ENCODE data around the gene CACNG6. TPM values are rescaled to one million over a fixed set of nuclear protein-coding genes. Genes with fewer than 3 reads are reported as not detected.

The CACNG6 gene
- total RNA-seq, 1 experiment from 2014 or later, result not detected

DNA sequence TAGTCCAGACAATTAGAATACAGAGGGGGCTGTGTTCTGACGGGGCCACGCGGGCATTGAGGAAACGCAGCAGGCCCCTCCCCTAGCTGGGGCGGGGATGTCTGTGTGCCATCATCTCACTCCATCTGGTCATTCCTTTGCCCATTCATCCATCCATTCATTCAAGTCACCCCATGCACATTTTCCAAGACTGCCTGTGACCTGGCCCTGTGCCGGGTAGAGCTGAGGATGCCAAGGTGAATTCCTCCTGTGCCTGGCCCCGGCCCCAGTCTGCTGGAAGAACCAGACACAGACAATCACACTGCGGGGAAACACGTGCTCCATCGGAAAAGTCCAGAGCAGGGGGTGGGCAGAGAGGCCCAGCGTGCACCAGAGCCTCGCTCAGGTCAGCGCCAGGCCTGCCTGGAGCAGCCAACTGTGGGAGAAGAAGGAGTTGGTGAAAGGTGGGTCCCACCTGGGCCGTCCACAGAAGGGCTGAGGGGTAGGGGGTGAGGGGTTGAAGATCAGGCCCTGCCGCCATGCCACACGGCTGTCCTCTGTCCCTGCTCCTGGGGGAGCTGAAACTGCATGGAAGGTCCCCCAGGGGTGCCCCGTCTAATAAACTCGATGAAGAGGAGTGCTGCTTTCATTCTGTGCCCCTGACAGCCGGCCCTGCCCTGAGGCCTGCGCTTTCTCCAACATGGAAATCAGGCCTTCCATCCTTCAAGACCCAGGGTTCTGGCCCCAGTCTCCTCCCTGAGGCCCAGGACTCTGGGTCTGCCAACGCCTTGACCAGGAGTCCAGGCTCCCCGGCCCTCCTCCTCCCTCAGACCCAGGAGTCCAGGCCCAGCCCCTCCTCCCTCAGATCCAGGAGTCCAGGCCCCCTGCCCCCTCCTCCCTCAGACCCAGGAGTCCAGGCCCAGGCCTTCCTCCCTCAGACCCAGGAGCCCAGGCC lies 1.6 kb upstream of the CACNG6 start:
- TF ChIP-seq, protein P1, sequence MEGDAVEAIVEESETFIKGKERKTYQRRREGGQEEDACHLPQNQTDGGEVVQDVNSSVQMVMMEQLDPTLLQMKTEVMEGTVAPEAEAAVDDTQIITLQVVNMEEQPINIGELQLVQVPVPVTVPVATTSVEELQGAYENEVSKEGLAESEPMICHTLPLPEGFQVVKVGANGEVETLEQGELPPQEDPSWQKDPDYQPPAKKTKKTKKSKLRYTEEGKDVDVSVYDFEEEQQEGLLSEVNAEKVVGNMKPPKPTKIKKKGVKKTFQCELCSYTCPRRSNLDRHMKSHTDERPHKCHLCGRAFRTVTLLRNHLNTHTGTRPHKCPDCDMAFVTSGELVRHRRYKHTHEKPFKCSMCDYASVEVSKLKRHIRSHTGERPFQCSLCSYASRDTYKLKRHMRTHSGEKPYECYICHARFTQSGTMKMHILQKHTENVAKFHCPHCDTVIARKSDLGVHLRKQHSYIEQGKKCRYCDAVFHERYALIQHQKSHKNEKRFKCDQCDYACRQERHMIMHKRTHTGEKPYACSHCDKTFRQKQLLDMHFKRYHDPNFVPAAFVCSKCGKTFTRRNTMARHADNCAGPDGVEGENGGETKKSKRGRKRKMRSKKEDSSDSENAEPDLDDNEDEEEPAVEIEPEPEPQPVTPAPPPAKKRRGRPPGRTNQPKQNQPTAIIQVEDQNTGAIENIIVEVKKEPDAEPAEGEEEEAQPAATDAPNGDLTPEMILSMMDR (conservative IDR thresholded peaks at IDR 0.05; ENCODE audit: low read depth, low read length), result no peak
- TF ChIP-seq EZH2phosphoT487 (IDR thresholded peaks at IDR 0.05; ENCODE audit: borderline replicate concordance, low read length) (no peak), EZH2 (IDR thresholded peaks at IDR 0.05; ENCODE audit: low read length, unreplicated experiment) (no peak)
- ChIA-PET POLR2A (ENCODE audit: unreplicated experiment) (interaction anchor here (0.6 kb wide), 1 partner anchor 17 kb away, joined by 3 read pairs; no protein-coding TSS in a partner anchor), CTCF (no interaction called here)
- no peak for ATAC-seq
- no peak overlapping the region for H3K4me2 ChIP-seq (ENCODE audit: low read length)
- BruUV-seq (replicated peaks), result no TSS peak
- no peaks in the 10 kb centered on the region for H4K20me1 ChIP-seq (ENCODE audit: low read length)
- H3K4me1 ChIP-seq (ENCODE audit: insufficient read depth, low read length), result 0 out of 2 replicates have a peak, but pooled peaks cover 3% of the 10 kb centered on the region
- H3K4me3 ChIP-seq (ENCODE audit: low read length), result no peak overlapping the region
- no peak overlapping the region for H3K9ac ChIP-seq (ENCODE audit: low read length)
- no peaks in the 10 kb centered on the region for H3K27me3 ChIP-seq (ENCODE audit: low read length)
- H3K36me3 ChIP-seq (ENCODE audit: low read depth, low read length), result no peaks in the 10 kb centered on the region
- no peaks in the 10 kb centered on the region for H3F3A ChIP-seq (ENCODE audit: low read length, unreplicated experiment)
- H3K79me2 ChIP-seq (ENCODE audit: low read length), result no peaks in the 10 kb centered on the region
- H3K9me3 ChIP-seq (ENCODE audit: low read length), result no peaks in the 10 kb centered on the region
- no peak overlapping the region for H3K27ac ChIP-seq (ENCODE audit: low read length)
- H2AFZ ChIP-seq (ENCODE audit: low read length), result no peak overlapping the region
- intact Hi-C loops (cut with micrococcal nuclease), result no loop called here
- DNase-seq, result no peak
- no peaks in the 10 kb centered on the region for H3K9me2 ChIP-seq (replicated peaks; ENCODE audit: low read length)

DNA sequence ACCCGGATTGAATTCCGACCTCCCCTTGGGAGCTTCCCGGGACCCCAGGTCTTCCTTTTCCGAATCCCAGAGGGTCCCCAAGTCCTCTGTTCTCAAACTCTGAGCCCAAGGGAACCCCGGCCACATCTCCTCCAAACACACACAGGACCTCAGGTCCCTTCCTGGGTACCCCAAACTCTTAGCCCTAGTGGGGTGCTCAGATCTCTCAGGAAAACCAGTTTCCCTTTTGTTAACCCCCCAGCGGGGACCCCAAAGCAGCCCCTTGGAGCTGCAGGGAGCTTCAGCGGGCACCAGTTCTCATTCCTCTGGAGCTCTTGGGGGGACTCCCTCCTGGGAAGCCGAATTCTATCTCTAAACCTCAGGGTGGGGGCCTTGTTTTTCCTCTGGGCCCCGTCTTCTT lies 774 bp downstream of the CACNG6 start:
- Histone ChIP-seq H3K4me3 (ENCODE audit: low read length) (no peak overlapping the region), H2AFZ (ENCODE audit: low read length) (no peak overlapping the region)
- no peak for TF ChIP-seq EZH2 (IDR thresholded peaks at IDR 0.05; ENCODE audit: low read length, unreplicated experiment)
- TF ChIP-seq, protein P1 (conservative IDR thresholded peaks at IDR 0.05; ENCODE audit: low read depth, low read length), result no peak
- TF ChIP-seq EZH2phosphoT487 (IDR thresholded peaks at IDR 0.05; ENCODE audit: borderline replicate concordance, low read length), result no peak

More for the DNA sequence above, 774 bp downstream of the CACNG6 start:
- no peak for DNase-seq
- Histone ChIP-seq H4K20me1 (ENCODE audit: low read length) (no peaks in the 10 kb centered on the region), H3K36me3 (ENCODE audit: low read depth, low read length) (no peaks in the 10 kb centered on the region), H3K4me2 (ENCODE audit: low read length) (no peak overlapping the region), H3K9me2 (replicated peaks; ENCODE audit: low read length) (no peaks in the 10 kb centered on the region), H3F3A (ENCODE audit: low read length, unreplicated experiment) (no peaks in the 10 kb centered on the region), H3K4me1 (ENCODE audit: insufficient read depth, low read length) (0 out of 2 replicates have a peak, but pooled peaks cover 3% of the 10 kb centered on the region), H3K9me3 (ENCODE audit: low read length) (no peaks in the 10 kb centered on the region), H3K27ac (ENCODE audit: low read length) (no peak overlapping the region), H3K79me2 (ENCODE audit: low read length) (no peaks in the 10 kb centered on the region), H3K27me3 (ENCODE audit: low read length) (no peaks in the 10 kb centered on the region), H3K9ac (ENCODE audit: low read length) (no peak overlapping the region)
- intact Hi-C loops (cut with micrococcal nuclease), result no loop called here
- no peak for ATAC-seq
- no TSS peak for BruUV-seq (replicated peaks)
- POLR2A ChIA-PET (ENCODE audit: unreplicated experiment), result interaction anchor here (0.7 kb wide), 1 partner anchor 331 kb away, joined by 3 read pairs; no protein-coding TSS in a partner anchor
- CTCF ChIA-PET, result no interaction called here
